ENCODE results near the gene CDK5.
"Not testable (repeated sequence)": the region's sequence is repeated elsewhere in the genome, so short reads cannot be mapped to it uniquely, and the experiment has no call there.

The CDK5 gene

DNA sequence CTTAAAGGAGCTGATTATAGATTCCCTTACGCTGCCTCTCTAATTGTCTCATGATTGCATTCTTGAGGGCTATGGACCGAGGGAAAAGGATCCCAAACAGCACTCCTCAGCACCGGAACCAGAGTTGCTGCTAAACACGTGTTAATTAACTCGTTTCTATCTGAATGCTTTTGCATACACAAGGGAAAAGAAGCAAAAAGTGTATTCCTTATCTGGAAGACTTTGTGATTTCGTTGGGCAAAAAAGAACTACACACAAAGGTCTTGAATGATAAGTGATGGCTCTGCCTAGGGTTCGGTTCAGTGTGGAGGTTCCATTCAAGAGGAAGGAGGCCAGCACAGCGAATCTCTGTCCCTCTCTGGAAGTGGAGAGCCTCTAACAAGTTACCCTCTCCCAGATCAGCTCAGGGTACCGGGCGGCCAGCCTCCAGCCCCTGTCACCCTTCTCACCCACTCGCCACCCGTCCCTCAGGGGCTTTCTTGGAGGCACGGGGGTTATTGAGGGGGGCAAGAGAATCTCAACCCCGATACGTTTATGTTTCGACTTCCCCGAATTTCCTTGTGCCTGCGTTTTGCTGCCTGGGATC is 1.2 kb upstream of the CDK5 start:
- peak overlapping the region; percentile 62 for H3K4me3 ChIP-seq (ENCODE audit: low read depth, low read length)

DNA sequence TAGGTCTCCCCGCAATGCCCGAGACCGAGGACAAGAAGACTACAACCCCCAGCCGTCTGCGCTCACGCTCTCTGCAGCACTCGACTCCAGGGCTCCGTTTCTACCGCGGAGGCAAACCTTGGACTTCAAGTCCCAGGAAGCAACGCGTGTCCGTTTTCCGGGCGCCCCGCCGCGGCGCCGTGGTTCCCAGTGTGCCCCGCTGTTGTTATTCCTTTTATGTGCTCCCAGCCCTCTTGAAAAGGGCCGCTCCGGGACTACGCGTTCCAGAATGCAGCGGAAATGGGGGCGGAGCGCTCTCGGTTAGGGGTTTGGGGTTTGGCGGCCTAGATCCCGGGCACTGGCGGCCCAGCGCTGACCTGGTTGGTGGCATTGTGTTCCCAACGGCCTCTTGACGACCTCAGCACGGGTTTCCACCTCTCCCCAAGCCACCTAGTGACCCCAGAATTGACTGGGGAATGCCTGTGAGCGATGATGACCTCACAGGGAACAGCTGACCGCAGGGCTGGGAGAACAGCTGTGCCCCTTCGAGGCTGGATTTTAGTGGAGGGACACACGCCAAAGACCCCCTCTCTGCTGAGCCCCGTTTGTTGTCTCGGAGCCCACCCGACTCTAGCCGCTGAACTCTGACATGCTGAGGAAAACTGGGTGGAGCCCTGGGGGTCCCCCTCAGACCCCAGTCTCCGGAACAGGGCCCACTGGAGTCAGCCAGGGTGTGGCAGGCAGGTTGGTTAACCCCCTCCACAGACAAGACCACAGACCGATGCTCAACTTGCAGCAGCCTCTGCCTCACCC is 488 bp upstream of the CDK5 start:
- H3K4me3 ChIP-seq (ENCODE audit: low read depth, low read length) = peak overlapping the region; percentile 76

DNA sequence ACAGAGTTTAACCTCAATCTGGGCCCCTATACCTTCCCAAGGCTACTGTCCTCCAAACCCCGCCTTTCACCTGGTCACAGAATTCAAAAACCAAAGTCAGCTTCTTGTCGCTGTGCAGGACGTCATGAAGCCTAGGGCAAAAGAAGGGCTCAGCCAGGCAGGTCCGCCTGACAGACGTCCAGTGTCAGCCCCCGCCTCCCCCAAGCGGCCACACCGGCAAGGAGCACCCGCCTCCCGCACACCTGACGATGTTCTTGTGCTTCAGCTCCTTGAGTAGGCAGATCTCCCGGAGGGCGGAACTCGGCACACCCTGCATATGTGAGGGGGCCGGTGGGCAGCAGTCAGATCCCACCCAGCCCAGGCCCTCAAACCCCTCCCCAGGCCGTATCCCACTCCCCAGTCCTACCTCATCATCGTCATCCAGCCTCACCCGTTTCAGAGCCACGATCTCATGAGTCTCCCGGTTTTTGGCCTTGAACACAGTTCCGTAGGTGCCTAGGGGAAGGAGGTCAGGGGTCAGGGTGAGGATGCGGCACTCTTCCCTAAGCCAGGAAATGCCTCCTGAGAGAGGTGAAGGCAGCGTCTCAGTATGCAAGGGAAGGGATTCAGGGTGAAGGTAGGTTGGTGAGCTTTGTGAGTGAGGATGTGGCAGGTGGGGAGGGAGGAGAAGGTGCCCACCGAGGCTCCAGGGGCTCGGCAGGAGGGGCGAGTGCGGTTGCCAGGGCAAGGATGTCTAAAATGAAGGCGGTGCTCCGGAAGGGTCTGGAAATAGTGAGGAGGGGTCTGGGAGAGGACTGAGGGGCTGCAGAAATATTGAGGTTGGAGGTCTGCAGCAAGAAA is 811 bp downstream of the CDK5 start:
- peak overlapping the region; percentile 76 for H3K4me3 ChIP-seq (ENCODE audit: low read depth, low read length)

DNA sequence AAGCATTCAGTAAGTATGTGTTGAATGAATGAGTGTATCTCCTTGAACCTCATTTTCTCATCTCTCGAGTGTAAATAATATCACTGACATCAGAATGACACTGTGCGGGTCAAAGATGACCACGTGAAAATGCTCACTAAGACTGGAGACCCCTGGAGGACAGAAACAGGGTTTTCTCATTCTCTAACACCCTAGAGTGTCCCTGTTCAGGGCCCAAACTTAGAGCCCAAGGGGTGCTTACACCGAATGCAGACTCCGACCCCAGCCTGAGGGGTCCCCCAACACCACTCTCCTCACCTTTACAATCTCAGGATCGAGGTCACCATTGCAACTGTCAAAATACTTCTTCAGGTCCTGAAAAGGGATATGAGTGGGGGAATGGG is 1.4 kb downstream of the CDK5 start:
- H3K4me3 ChIP-seq (ENCODE audit: low read depth, low read length) = no peak overlapping the region

DNA sequence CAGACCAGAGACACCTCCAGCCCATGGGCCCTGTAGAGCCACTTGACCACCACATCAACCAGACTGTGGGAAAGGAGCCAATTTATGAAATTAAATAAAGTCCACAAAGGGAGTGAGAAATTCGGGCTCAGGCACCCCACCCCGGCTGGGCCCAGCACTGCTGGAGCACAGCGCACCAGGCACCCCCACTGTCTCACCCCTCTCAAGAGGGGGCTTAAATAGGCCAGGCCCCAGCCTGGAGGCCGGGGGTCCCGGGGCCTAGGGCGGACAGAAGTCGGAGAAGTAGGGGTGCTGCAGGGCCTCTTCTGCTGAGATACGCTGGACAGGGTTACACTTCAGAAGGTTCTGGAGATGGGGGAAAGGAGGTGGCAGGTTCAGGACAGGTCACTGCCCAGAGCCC is 3.9 kb downstream of the CDK5 start:
- H3K4me3 ChIP-seq (ENCODE audit: low read depth, low read length) = no peak overlapping the region

DNA sequence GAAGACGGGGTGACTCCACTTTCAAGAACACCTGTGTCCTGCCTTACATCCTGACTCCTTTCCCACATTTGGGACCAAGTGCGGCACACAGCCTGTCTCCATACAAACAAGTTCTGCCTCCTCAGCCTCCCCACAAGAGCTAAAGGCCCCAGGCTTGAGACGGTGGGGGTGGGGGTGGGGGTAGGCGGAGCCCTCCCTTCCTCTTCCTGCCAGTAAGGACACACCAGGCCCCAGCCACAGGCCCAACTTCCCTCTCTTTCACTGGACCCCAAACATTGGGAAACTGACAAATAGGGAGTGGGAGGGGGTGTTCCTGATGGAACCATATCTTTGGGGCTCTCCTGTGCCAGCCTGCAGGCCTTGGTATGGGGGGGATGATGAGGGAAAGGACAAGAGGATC is 4.6 kb downstream of the CDK5 start:
- no peak overlapping the region for H3K4me3 ChIP-seq (ENCODE audit: low read depth, low read length)

DNA sequence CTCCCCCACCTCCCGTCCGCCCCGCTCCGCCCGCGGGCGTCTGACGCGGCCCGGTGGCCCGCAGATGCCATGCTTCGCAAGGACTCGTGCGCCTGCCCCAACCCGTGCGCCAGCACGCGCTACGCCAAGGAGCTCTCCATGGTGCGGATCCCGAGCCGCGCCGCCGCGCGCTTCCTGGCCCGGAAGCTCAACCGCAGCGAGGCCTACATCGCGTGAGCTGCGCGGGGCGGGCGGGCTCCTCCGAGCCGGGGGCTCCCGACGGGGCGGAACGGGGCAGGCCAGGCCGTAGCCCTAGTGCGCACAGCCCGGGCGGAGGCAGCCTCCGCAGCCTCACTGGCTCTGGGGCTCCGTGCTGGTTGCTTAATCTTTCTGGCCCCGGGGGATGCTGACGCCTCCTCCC is 6.6 kb downstream of the CDK5 start:
- H3K4me3 ChIP-seq (ENCODE audit: low read depth, low read length) = no peak overlapping the region

DNA sequence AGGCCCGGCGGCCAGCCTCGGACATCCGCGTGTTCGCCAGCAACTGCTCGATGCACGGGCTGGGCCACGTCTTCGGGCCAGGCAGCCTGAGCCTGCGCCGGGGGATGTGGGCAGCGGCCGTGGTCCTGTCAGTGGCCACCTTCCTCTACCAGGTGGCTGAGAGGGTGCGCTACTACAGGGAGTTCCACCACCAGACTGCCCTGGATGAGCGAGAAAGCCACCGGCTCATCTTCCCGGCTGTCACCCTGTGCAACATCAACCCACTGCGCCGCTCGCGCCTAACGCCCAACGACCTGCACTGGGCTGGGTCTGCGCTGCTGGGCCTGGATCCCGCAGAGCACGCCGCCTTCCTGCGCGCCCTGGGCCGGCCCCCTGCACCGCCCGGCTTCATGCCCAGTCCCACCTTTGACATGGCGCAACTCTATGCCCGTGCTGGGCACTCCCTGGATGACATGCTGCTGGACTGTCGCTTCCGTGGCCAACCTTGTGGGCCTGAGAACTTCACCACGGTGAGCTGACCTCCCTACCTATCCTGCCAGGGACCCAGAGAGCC is 8.7 kb downstream of the CDK5 start:
- H3K4me3 ChIP-seq (ENCODE audit: low read depth, low read length) = no peak overlapping the region

DNA sequence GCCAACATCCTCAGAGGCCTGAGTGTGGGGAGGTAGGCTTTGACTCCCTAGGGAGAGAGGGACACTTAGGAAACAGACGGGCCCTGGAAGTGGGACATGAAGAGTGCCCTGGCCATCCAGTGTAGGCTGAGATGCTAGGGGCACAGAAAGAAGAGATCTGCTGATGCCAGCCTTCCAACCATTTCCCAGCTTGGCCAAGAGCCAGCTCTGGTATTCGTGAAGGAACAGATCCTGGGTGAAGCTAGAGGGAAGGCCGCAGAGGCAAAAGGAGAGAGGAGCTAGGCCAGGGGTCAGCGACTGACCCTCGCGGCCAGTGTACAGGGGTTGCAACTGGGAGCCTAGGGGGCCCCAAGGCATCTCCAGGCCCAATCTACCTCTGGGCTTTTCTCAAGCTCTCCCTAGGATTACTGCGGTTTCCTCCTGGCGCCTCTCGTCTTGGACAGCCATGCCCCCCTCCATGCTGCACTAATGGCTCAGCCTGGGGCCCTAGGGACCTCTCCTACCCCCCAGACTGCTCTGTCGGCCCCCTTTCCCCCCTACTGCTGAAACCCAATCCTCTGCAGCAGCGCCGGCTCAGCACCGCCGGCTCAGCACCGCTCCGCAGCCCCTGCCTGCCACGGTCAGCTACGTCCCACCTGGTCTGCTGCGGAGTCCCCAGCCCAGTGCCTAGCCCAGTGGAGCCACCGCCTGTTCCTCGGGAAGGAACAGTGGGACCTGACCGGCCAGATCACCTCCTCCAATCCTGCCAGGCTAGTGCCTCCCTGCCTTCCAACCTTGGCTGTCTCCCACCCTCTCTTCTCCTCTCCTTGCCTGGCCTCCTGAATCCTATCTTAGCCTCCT is 9.5 kb downstream of the CDK5 start, which contains the start of gene ASIC3:
TSS of gene ASIC3 (plus strand) at position 556 of the 840 bp plus-strand sequence. CDS start 355 bp downstream, outside the sequence.
- no peak within 1 kb of the TSS for H3K4me3 ChIP-seq (ENCODE audit: low read depth, low read length)

DNA sequence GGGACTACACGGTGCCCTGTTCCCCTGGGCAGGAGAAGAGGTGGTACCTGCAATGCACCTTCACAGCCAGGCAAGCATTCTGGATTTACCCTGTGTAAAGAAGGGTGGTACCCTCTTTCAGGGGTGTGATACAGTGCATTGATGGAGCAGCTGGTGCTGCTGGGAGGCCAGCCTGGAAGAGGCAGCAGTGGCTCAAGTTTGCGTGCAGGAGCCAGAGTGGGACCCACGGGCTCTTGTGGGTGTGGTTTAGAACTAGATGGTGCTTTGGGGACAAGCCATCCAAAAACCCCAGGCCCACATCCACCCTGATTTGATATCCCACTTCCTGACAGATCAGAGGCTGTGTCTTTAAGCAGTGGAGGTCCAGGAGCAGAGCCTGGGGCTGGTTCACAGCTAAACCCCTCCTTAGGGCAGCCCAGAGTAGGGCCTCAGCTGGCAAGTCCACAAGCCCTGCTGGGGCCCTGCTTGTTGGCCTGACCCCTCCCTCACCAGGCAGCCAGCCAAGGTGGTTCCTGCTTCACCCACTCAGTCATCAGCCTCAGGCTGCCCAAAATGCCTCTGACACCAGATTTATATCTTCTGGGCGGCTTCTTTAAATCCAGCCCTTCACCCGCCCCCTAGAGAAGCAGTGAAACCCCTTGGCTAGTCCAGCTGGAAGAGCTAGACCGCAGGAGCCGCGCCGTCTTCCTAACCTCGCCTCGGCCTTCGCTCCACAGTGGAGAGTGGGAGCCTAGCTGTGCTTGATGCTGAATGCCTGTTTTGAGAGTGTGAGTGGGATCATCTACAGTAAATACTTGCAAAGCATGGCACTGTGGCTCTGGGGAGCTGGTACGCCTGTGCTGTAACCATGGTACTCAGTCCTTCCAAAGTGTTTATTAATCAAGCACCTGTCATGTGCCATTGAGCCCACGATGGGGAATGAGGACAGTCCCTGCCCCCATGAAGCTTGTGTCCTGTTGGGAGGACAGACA is 10.8 kb downstream of the CDK5 start:
- H3K4me3 ChIP-seq (ENCODE audit: low read depth, low read length) = no peak overlapping the region

DNA sequence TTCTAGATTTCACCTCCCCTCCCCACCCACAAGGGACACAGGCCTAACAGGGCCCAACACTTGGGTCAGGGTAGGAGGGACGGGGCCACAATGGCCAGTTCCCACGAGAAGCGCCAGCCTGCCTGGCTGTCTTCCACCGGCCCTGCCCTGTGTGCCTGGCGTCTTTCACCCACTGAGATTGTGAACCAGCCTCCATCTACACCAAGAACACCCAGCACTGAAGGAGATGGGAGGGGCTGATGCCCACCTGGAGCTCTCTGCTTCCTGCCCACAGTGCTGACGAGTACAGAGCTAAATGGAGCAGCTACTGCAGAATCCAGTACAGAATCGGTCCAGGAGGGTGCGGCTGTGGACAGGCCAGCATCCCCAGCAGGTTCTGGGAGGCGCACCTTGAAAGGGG is 11.7 kb downstream of the CDK5 start:
- H3K4me3 ChIP-seq (ENCODE audit: low read depth, low read length) = no peak overlapping the region

DNA sequence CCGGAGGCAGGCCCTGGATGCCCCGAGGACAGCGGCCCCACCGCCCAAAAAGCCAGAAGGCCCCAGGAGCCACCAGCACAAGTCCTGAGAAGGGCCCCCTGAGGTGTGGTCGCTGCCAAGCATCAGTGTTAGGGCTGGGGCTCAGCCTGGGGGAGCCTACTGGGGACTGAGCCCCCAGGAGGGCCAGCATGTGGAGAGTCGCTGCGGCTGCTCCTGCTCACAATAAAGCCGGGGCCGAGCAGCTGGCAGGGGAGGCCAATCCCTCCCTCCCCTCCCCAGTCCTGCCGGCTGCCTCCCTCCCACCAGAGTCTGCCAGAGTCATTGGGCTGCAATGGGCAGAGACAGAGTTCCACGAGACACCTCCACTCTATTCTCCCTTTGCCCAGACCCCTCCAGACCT is 12.4 kb downstream of the CDK5 start:
- H3K4me3 ChIP-seq (ENCODE audit: low read depth, low read length) = no peak overlapping the region

DNA sequence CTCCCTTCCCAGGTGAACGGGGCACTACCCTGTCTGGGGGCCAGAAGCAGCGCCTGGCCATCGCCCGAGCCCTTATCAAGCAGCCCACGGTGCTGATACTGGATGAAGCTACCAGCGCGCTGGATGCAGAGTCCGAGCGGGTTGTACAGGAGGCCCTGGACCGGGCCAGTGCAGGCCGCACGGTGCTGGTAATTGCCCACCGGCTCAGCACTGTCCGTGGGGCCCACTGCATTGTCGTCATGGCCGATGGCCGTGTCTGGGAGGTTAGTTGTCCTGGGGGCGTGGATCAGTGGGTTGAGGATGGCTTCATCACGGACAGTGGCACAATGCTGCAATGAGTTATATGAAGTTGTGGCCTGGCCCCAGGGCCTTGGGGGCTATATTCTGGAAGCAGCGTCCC is 13.7 kb downstream of the CDK5 start:
- no peak overlapping the region for H3K4me3 ChIP-seq (ENCODE audit: low read depth, low read length)

DNA sequence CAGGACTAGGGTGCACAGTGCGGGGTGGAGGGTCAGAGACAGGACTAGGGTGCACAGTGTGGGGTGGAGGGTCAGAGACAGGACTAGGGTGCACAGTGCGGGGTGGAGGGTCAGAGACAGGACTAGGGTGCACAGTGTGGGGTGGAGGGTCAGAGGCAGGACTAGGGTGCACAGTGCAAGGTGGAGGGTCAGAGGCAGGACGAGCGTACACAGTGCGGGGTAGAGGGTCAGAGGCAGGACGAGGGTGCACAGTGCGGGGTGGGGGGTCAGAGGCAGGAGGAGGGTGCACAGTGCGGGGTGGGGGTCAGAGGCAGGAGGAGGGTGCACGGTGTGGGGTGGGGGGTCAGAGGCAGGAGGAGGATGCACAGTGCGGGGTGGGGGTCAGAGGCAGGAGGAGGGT is 14.2 kb downstream of the CDK5 start:
- not testable (repeated sequence) for H3K4me3 ChIP-seq (ENCODE audit: low read depth, low read length)

DNA sequence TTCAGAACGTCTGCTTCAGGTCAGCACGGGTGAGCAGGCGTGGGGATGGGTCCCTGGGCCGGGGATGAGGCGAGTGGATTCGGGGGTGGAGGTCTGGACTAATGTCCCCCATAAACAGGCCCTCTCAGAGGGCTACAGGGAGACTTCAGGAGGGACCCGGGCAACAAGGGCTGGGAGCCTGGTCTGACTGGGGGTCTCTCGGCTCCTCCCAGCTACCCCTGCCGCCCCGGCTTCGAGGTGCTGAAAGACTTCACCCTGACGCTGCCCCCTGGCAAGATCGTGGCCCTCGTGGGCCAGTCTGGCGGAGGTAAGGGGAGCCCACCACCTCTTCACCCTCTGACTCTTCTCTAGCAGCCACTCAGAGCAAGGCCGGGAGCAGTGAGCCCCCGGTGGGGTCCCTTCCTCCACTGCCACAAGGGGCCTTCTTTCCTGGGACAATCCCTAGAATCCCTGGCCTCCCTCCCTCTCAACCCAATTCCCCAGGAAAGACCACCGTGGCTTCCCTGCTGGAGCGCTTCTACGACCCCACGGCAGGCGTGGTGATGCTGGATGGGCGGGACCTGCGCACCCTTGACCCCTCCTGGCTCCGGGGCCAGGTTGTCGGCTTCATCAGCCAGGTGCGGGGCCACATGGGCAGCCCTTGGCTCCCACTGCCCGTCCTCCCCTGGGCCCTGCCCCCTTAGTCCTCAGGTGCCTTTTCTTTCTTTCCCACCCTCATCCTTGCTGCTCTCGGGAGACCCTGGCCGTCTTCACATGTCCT is 16.9 kb downstream of the CDK5 start:
- H3K4me3 ChIP-seq (ENCODE audit: low read depth, low read length) = no peak overlapping the region

DNA sequence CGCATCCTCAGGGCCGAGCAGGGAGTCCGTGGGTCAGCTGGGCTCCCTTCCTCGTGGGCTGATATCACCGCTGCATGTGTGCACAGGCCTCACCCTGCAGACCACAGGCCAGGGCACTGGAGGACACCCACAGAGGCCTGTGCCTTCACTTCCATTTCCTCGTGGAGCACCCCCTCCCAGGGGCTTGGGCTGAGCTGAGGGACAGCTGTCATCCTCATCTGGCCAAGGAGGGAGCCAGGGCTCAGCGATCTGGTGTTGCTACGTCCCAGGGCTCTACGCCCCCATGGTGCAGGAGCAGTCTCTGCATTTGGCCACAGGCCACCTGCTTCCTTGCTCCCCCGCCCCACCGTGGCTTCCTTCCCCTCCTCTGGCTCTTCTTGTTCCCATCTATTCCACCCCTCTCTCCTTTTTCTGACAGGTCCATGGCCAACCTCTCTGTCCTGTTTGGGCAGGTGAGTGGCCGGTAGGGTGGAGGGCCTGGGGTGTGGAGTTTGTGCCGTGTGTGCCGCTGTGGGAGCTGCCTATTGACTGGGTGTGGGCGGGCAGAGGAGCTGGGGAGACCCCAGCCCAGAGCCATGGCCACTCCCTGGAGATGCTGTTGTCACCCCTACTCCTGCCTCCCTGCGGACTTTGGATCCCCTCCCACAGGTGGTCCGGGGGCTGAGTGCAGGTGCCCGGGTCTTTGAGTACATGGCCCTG is 17.7 kb downstream of the CDK5 start:
- no peak overlapping the region for H3K4me3 ChIP-seq (ENCODE audit: low read depth, low read length)

DNA sequence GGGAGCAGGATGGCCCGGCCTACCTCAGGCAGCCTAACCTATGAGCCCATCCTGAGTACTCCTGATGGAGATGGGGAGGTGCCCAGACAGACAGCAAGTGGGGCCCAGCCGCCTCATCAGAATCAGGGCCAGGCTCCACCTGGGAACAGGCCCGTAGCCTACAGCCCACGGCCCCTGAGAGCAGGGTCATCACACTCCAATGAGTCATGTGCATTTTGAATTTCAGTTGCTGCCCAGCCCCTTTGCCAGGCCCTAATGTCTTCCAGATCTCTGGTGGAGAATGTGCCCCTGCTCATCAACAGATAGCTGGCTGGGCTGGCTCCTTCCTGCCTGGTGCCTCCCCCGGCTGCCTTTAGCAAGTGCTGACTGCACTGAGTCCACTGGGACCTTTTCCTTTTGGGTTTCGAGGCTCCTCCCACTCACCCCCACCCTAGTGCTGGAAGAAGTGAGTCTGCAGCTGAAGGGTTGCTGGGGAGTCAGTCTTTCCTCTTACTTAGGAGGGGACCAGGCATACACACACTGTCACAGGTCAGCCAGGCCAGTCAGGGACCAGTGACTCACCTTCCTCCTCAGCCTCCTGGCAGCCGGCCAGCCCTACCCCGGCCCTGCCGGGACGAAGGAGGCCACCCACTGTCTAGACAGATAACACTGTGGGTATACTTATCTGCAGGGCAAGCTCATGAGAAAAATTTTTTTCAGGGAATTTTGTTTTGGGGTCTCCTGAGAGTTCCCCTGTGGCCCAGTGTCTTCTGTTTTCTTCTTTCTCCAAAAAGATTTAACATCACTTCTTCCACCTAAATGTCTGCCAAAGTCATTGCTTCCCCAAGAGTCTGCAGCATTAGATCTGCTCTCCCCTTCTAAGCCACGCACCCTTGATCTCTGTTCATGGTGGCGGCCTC is 18.5 kb downstream of the CDK5 start:
- H3K4me3 ChIP-seq (ENCODE audit: low read depth, low read length) = no peak overlapping the region

All from iPS-11a (cell line).